Measurements from ENCODE around the gene UCK2.

Gene UCK2

DNA sequence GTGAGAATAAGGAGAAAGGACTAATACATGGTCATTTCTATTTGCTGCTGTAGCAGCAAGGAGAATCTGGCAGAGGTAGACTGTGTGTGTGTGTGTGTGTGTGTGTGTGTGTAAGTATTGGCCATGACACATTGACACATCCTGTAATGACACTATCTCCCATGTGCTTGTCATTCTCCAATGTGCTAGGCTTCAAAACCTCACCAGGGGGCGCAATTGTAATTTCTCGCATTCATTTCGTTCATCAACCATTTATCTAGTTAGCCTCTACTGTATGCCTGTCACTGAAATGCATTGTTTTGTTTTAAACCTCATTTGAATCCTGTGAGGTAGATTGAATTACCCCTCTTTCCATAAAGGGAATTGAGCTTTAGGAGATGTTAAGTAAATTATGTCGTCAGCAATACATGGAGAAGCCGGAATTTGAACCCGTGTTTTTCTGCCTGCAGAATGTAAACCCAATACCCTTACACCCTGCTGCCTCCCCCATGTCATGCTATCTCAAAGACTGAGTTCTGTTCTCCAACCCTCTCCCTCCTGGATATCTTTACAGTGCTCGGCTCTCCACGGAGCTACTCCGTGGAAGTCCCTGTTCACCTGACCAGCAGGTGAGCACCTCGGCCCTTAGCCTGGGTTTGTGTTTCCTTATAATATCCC lies 100.8 kb downstream of the UCK2 start:
- TF ChIP-seq GATA3 (IDR thresholded peaks at IDR 0.05; ENCODE audit: low read depth, low read length) (no peak), GATA2 (IDR thresholded peaks at IDR 0.05; ENCODE audit: low read depth, low read length) (no peak)

DNA sequence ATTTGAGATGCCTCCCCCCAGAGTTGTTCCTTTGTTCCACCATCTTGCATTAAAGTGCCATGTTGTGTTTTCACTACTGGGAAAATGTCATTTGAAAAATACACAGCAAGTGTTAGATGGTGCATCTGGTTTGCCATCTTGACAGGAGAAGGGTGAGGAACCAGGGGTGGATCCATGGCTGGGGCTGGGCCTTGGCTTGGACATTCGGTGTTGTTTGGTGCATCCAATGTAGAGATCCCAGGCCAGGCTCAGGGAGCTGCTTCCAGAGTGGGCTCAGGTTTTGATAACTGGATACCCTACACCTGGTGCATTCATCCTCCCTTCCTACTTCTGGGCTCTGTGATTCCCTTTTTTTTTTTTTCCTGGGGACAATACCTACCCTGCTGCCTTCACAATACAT lies 103.5 kb downstream of the UCK2 start:
- no peak for TF ChIP-seq GATA3 (IDR thresholded peaks at IDR 0.05; ENCODE audit: low read depth, low read length)
- TF ChIP-seq GATA2 (IDR thresholded peaks at IDR 0.05; ENCODE audit: low read depth, low read length) = no peak

DNA sequence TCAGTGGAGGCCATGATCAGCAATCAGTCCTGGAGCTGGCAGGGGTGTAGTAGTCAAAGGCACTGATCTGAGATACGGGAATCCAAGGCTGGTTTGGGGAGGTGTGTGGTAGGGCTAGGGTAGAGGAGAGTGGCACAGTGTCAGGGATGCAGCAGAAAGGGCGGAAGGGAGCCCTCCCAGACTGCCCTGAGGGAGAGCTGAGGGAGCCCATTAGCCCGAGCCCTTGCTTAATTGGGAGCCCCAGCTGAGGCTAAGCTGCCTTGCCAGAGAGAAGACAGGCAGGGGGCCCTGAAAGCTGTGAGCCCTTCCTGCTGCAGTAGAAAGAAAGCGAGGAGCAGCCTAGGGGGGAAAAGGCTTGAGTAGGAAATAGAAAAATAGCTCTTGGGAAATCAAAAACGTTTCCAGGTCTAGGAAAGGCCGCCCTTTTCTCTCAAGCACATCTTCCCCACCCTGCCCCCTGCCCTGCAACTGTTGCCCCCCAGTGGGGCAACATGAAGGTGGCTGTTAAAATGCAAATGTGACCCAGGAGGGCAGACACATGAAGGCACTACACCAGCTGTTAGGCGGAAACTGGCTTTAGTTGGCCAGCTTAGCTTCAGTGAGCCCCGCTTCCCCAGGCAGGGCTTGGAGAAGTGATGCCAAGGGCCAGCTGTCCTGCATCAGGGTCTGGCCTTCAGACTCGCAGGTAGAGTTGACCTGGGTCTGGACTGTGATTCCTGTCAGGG lies 106.2 kb downstream of the UCK2 start:
- TF ChIP-seq GATA3 (IDR thresholded peaks at IDR 0.05; ENCODE audit: low read depth, low read length) (no peak), GATA2 (IDR thresholded peaks at IDR 0.05; ENCODE audit: low read depth, low read length) (no peak)

- TF ChIP-seq GATA2 (IDR thresholded peaks at IDR 0.05; ENCODE audit: low read depth, low read length) (no peak), GATA3 (IDR thresholded peaks at IDR 0.05; ENCODE audit: low read depth, low read length) (no peak)
These were observed 109.1 kb downstream of the UCK2 start for GRCh38 chr1:165936542-165936941.

GRCh38 chr1:165937829-165938228 lies 110.4 kb downstream of the UCK2 start:
- no peak for TF ChIP-seq GATA2 (IDR thresholded peaks at IDR 0.05; ENCODE audit: low read depth, low read length)
- TF ChIP-seq GATA3 (IDR thresholded peaks at IDR 0.05; ENCODE audit: low read depth, low read length) = no peak

DNA sequence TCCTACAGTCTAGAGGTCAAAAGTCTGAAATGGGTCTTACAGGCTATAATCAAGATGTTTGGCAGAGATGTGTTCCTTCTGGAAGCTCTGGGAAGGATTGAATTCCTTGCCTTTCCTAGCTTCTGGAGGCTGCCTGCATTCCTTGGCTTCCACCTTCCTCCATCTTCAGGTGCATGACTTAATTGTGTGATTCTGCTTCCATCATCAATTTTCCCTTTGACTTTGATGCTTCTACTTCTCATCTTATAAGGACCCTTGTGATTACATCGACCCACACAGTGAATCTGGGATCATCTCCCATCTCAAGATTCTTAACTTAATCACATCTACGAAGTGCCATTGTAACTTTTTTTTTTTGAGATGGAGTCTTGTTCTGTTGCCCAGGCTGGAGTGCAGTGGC lies 111.4 kb downstream of the UCK2 start:
- TF ChIP-seq GATA2 (IDR thresholded peaks at IDR 0.05; ENCODE audit: low read depth, low read length) = no peak
- TF ChIP-seq GATA3 (IDR thresholded peaks at IDR 0.05; ENCODE audit: low read depth, low read length) = no peak

- TF ChIP-seq GATA3 (IDR thresholded peaks at IDR 0.05; ENCODE audit: low read depth, low read length) = no peak
- no peak for TF ChIP-seq GATA2 (IDR thresholded peaks at IDR 0.05; ENCODE audit: low read depth, low read length)
These were observed 114.1 kb downstream of the UCK2 start for GRCh38 chr1:165941531-165941930.

- no peak for TF ChIP-seq GATA3 (IDR thresholded peaks at IDR 0.05; ENCODE audit: low read depth, low read length)
These were observed 114.6 kb downstream of the UCK2 start for GRCh38 chr1:165942062-165942461.

- TF ChIP-seq GATA3 (IDR thresholded peaks at IDR 0.05; ENCODE audit: low read depth, low read length) (no peak), GATA2 (IDR thresholded peaks at IDR 0.05; ENCODE audit: low read depth, low read length) (no peak)
These were observed 115.6 kb downstream of the UCK2 start for GRCh38 chr1:165942927-165943597.

DNA sequence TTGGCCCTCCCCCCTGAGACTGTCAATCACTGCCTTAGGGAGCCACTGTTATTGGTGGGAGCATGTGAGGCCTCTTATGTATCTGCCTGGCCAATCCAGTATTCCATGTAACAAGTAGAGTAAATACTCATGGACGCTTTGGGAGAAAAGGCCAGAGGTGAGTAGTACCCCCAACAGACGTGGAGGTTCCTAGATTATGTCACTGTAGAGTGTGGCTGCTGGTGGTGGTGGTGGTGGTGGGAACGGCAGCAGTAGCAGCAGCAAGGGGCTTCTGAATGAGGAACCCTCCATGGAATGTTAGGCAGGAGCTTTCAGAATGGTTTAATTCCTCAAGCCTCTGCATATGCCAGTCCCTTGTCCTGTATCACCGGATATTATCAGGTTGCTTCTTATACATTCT lies 118.5 kb downstream of the UCK2 start:
- TF ChIP-seq GATA2 (IDR thresholded peaks at IDR 0.05; ENCODE audit: low read depth, low read length) (no peak), GATA3 (IDR thresholded peaks at IDR 0.05; ENCODE audit: low read depth, low read length) (no peak)

DNA sequence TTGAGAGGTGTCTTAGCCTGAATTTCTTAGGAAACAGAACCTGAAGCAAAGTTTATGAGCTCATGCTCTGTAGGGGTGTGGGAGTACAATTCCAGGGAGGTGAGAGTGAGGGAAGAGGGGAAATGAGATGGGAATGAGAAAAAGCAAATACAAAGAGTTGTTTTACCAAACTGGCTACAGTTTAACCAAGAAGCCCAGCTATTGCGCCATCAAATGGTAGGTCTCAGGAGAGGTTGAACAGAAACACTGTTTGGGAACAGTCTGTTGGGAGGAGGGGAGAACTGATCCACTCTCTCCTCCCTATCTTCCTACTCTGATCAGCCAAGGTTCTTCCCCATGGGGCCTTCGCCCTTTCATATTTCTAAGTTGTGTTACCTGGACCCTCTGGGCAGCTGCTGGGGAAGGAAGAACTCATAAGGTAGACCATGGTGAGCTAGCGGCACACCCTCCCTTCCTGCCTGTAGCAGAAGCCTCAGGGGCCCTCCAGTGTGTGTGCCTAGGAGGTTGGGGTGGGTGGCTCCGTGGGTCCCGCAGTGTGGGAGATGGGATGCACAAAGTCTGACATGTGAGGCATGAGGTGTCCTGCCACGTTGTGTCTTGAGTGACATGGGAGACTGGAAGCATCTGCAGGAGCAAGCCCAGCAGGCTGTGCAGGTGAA lies 120.5 kb downstream of the UCK2 start:
- TF ChIP-seq GATA2 (IDR thresholded peaks at IDR 0.05; ENCODE audit: low read depth, low read length) (no peak), GATA3 (IDR thresholded peaks at IDR 0.05; ENCODE audit: low read depth, low read length) (no peak)

- TF ChIP-seq GATA2 (IDR thresholded peaks at IDR 0.05; ENCODE audit: low read depth, low read length) (no peak), GATA3 (IDR thresholded peaks at IDR 0.05; ENCODE audit: low read depth, low read length) (no peak)
These were observed 122.1 kb downstream of the UCK2 start for GRCh38 chr1:165949335-165950130.

DNA sequence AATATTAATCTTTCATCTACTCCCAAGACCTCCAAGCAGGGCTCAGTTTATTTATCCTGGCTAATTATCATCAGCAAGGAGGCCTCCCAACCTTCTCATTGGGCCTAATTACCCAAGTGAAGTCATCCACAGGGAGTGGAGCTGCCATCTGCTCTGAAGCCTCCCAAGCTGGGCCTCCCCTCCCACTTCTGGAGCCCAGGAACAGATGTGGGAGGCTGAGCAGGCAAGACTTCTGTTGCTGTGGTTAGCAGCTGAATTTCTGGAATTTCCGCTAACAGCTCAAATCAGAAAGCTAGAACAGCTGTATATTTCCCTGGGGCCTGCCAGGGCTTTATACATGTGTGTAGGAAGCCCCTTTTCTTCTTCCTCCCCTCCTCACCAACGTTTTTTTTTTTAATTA lies 127.5 kb downstream of the UCK2 start:
- TF ChIP-seq GATA2 (IDR thresholded peaks at IDR 0.05; ENCODE audit: low read depth, low read length) (no peak), GATA3 (IDR thresholded peaks at IDR 0.05; ENCODE audit: low read depth, low read length) (no peak)

DNA sequence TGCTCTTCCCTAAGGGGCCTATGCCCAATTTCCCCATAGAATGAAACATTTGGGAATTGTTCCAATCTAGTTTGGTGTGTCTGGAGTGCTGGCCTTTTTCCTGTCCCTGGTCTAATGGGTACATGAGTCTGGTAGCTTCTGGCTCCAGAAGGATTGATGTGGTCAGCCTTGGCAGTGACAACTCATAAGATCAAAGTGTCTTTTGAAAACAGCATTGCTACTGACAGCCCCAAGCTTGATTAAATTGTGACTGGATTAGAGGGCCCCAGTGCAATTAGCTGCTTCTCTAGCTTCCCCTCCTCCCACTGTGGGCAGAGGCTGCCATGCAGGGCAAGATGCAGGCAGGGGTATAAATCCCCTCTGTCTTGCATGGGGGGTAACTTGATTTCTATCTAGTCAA lies 130.9 kb downstream of the UCK2 start:
- no peak for TF ChIP-seq GATA3 (IDR thresholded peaks at IDR 0.05; ENCODE audit: low read depth, low read length)
- no peak for TF ChIP-seq GATA2 (IDR thresholded peaks at IDR 0.05; ENCODE audit: low read depth, low read length)

Measured in SH-SY5Y (cell line).